Measurements from ENCODE around the gene ZBTB44.
"Not testable (repeated sequence)": the region's sequence is repeated elsewhere in the genome, so short reads cannot be mapped to it uniquely, and the experiment has no call there.

ZBTB44 gene

DNA sequence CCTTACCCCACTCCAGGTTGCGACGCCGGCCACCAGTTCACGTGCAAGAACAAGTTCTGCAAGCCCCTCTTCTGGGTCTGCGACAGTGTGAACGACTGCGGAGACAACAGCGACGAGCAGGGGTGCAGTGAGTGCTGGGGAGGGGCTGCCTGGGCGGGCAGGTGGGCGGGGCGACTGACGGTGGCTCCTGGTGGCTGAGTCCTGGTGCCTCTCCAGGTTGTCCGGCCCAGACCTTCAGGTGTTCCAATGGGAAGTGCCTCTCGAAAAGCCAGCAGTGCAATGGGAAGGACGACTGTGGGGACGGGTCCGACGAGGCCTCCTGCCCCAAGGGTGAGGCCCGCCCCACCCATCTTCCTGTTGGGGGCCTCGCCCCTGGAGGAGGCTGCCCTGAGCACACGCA, 116.4 kb downstream of the ZBTB44 start:
- TF ChIP-seq, protein P1, sequence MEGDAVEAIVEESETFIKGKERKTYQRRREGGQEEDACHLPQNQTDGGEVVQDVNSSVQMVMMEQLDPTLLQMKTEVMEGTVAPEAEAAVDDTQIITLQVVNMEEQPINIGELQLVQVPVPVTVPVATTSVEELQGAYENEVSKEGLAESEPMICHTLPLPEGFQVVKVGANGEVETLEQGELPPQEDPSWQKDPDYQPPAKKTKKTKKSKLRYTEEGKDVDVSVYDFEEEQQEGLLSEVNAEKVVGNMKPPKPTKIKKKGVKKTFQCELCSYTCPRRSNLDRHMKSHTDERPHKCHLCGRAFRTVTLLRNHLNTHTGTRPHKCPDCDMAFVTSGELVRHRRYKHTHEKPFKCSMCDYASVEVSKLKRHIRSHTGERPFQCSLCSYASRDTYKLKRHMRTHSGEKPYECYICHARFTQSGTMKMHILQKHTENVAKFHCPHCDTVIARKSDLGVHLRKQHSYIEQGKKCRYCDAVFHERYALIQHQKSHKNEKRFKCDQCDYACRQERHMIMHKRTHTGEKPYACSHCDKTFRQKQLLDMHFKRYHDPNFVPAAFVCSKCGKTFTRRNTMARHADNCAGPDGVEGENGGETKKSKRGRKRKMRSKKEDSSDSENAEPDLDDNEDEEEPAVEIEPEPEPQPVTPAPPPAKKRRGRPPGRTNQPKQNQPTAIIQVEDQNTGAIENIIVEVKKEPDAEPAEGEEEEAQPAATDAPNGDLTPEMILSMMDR (conservative IDR thresholded peaks at IDR 0.05; ENCODE audit: low read depth, low read length), result no peak
- no peak overlapping the region for H3K4me3 ChIP-seq (ENCODE audit: low read depth, low read length)
- DNase-seq (ENCODE audit: low read depth), result no peak

GRCh38 chr11:130197386-130198035, 117.2 kb downstream of the ZBTB44 start:
- TF ChIP-seq, protein P1 (conservative IDR thresholded peaks at IDR 0.05; ENCODE audit: low read depth, low read length), result no peak
- H3K4me3 ChIP-seq (ENCODE audit: low read depth, low read length), result no peak overlapping the region
- DNase-seq (ENCODE audit: low read depth), result no peak

GRCh38 chr11:130194241-130195023, 120.3 kb downstream of the ZBTB44 start:
- TF ChIP-seq, protein P1 (conservative IDR thresholded peaks at IDR 0.05; ENCODE audit: low read depth, low read length), result no peak
- no peak overlapping the region for H3K4me3 ChIP-seq (ENCODE audit: low read depth, low read length)
- DNase-seq (ENCODE audit: low read depth), result no peak

GRCh38 chr11:130193551-130193950, 121.2 kb downstream of the ZBTB44 start:
- DNase-seq (ENCODE audit: low read depth); H3K4me3 ChIP-seq (ENCODE audit: low read depth, low read length): not testable (repeated sequence)

GRCh38 chr11:130192845-130193267, 121.9 kb downstream of the ZBTB44 start:
- TF ChIP-seq, protein P1 (conservative IDR thresholded peaks at IDR 0.05; ENCODE audit: low read depth, low read length), result no peak
- no peak for DNase-seq (ENCODE audit: low read depth)
- no peak overlapping the region for H3K4me3 ChIP-seq (ENCODE audit: low read depth, low read length)

DNA sequence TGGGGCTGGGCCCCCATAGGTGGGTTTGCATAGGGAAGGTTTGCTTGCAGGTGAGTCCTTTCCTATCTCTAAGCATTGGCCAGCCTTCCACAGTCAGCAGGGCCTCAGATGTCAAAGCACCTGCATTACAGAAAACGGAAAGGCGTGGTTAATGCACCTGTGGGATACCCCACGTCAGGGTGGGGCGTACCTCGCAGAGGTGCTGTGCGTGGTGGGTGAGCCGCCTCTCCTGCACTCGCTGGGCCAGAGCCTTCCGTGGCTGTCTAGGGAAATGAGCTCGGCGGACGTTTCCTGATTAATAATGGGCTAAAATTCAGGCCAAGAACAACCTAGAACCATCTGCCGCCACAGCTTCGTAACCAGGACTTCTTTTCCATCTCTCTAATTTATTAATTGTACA, 122.8 kb downstream of the ZBTB44 start:
- H3K4me3 ChIP-seq (ENCODE audit: low read depth, low read length), result no peak overlapping the region
- TF ChIP-seq, protein P1 (conservative IDR thresholded peaks at IDR 0.05; ENCODE audit: low read depth, low read length), result no peak

DNA sequence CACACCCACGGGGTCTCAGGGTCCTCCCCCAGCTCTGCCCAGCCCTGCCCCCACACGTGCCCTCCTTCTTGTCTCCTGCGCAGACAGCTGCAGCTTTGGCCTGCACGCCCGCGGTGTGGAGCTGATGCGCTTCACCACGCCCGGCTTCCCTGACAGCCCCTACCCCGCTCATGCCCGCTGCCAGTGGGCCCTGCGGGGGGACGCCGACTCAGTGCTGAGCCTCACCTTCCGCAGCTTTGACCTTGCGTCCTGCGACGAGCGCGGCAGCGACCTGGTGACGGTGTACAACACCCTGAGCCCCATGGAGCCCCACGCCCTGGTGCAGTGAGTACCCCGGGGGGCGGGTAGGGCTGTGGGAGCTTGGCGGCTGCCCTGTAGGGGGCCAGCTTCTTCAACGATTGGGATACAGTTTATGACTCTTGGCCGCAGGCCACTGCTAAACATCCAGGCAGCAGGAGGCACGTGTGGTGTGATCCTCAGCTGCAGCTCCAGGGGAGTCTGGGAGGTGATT, 124.3 kb downstream of the ZBTB44 start:
- no peak for DNase-seq (ENCODE audit: low read depth)
- H3K4me3 ChIP-seq (ENCODE audit: low read depth, low read length), result no peak overlapping the region
- TF ChIP-seq, protein P1 (conservative IDR thresholded peaks at IDR 0.05; ENCODE audit: low read depth, low read length), result no peak

More for the DNA sequence above, 122.8 kb downstream of the ZBTB44 start:
- no peak for DNase-seq (ENCODE audit: low read depth)
